NCI-H226 (cell line): ENCODE measurements around the gene TMEM116.
A peak's percentile ranks its signal among the peaks of the same experiment; 100 is the strongest.
"Not testable (repeated sequence)": the region's sequence is repeated elsewhere in the genome, so short reads cannot be mapped to it uniquely, and the experiment has no call there.

ENCODE experiments used
- DNase-seq: peaks from one replicate; pipeline ENCODE4 v3.0.0-alpha.2; 2015

Gene TMEM116

DNA sequence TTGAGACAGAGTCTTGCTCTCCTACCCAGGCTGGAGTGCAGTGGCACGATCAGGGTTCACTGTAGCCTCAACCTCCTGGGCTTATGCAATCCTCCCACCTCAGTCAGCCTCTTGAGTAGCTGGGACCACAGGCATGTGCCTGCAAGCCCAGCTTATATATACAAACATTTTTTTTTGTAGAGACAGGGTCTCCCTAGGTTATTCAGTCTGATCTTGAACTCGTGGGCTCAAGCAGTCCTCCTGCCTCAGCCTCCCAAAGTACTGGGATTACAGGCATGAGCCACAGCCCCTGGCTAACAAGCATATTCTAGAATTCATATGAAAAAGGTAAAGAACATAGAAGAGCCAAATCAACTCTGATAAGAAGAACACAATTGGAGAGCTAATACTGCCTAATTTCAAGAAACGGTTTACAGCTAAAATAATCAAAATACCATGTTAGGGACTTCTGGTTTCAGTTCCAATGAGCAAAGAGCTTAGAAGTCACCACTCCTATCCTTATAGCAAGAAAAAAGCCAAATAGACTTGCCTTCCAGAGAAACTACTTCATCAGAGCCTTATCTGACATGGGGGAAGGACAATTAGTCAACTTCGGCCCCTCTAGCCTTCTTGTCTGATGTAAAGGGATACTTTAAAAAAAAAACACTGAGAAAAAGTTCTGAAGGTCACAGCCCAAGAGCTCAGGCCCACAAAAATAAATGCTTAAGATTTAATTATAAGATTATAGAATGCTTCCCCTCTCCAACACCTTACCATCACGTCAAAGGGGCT, 37.6 kb downstream of the TMEM116 start:
- DNase-seq, result peak; percentile 9

DNA sequence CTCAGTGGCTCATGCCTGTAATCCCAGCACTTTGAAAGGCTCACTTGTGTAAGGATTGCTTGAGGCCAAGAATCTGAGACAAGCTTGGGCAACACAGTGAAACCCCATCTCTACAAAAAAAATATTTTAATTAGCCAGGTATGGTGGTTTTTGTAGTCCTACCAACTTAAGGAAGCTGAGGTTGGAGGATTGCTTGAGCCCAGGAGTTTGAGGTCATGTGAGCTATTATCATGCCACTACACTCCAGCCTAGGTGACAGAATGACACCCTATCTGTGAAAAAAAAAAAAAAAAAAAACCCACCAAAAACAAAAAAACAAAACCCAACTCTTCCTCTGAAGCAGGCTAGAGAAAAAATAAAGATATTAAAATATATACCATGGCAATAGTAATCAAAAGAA, 41.2 kb downstream of the TMEM116 start:
- DNase-seq, result no peak

DNA sequence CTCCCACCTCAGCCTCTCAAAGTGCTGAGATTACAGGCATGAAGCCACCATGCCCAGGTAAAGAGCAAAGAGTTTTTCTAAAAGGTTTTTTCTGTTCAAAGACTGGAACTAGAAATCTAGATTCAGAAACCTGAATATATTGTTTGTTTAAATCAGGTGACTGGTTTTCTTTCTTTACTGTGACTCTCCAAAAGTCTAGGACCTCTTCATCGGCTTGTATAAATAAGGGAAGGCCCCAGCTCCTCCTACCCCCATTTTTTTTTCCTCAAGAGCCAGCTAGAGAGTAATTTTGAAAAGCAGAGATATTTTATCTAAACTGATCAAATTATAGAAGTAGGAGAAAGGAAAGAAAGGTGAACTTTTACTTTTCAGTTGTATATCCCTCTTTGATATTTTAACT, 48.0 kb downstream of the TMEM116 start:
- no peak for DNase-seq

DNA sequence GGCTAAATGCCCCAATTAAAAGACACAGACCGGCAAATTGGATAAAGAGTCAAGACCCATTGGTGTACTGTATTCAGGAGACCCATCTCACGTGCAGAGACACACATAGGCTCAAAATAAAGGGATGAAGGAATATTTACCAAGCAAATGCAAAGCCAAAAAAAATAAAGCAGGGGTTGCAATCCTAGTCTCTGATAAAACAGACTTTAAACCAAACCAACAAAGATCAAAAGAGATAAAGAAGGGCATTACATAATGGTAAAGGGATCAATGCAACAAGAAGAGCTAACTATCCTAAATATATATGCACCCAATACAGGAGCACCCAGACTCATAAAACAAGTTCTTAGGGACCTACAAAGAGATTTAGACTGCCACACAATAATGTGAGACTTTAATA, 53.4 kb downstream of the TMEM116 start:
- not testable (repeated sequence) for DNase-seq

DNA sequence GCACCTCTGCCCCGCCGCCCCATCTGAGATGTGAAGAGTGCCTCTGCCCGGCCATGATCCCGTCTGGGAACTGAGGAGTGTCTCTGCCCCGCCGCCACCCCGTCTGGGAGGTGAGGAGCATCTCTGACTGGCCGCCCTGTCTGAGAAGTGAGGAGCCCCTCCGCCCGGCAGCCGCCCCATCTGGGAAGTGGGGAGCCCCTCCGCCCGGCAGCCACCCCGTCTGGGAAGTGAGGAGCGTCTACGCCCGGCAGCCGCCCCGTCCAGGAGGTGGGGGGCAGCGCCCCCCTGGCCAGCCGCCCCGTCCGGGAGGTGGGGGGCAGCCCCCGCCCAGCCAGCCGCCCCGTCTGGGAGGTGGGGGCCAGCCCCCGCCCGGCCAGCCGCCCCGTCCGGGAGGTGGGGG, 55.7 kb downstream of the TMEM116 start:
- DNase-seq, result not testable (repeated sequence)

DNA sequence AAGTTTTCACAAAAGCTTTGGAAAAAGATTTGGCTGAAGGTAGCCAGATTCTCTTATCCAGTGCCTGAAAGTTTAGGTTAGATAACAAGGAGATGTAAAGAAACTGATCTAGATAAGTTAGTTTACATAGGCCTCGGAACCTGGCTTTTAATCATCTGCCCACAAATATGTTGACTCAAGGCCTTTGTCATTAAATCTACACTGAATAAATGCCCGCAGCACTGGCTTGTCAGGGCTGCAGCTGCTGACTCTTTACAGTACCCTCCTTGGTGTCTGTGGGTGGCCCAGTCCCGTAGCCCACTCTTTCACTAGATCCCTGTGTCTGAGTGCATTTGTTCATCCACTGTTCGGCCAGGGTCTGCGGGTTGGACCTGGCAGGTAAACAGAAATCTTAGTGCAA, 58.0 kb downstream of the TMEM116 start:
- no peak for DNase-seq

DNA sequence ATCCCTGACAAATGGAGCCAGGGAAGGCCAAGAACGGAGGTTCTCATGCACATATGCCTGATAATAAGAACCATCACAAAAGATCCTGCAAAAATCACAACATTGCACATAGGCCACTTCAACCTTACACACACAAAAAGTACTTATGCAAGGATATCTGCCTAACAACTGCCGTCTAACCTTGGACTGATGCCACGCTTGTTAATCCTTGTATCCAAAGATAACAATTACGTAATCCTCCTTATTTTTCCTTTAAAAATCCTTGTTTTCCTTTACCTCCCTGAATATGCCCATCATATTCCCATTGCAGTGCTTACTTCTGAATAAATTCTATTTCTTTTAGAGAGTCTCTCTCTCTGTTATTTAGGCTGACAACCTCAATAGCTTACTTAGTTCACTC, 59.5 kb downstream of the TMEM116 start:
- no peak for DNase-seq

DNA sequence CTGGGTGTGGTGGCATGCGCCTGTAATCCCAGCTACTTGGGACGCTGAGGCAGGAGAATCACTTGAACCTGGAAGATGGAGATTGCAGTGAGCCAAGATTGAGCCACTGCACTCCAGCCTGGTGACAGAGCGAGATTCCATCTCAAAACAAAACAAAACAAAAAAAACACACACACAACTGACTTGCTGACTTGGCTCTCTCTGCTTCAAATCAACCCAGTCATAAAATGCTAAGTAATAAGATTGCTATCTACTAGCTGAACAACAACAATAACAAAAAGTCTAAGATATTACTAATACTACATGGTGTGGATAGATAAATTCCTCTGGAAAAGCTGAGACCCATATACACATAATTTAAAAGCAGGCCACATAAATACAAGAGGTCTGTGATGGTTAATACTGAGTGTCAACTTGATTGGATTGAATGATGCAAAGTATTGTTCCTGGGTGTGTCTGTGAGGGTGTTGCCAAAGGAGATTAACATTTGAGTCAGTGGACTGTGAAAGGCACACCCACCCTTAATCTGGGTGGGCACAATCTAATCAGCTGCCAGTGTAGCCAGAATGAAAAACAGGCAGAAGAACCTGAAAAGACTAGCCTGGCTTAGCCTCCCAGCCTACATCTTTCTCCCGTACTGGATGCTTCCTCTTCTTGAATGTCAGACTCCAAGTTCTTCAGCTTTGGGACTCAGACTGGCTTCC, 60.7 kb downstream of the TMEM116 start:
- DNase-seq, result not testable (repeated sequence)

DNA sequence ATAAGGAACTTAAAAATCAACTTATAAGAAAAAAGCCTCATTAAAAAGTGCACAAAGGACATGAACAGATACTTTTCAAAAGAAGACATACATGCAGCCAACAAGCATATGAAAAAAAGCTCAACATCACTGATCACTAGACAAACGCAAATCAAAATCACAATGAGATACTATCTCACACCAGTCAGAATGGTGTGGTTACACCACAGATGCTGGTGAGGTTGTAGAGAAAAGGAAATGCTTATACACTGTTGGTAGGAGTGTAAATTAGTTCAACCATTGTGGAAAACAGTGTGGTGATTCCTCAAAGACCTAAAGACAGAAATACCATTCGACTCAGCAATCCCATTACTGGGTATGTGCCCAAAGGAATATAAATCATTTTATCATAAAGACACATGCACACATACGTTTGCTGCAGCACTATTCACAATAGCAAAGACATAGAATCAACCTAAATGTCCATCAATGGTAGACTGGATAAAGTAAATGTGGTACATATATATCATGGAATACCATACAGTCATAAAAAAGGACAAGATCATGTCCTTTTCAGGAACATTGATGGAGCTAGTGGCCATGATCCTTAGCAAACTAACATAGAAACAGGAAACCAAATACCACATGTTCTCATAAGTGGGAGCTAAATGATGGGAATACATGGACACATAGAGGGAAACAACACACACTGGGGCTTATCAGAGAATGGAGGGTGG, 61.8 kb downstream of the TMEM116 start:
- DNase-seq, result not testable (repeated sequence)

DNA sequence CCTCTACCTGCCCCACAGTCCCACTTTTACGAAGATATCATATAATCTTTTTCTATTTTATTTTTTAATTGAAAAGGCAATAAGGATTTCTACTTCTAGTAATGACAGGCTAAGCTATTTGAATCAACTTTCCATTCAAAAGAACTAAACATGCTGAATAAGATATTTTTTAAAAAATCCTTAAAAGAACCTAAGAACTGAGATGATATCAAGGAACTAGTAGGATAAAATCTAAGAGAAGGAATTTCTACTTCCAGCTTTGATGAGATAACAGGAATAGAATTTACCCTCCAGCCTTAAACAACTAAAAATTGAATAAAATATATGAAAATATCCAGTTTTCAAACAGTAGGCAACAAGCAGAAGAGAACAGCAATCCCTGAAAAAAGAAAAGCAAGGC, 69.0 kb downstream of the TMEM116 start:
- no peak for DNase-seq

DNA sequence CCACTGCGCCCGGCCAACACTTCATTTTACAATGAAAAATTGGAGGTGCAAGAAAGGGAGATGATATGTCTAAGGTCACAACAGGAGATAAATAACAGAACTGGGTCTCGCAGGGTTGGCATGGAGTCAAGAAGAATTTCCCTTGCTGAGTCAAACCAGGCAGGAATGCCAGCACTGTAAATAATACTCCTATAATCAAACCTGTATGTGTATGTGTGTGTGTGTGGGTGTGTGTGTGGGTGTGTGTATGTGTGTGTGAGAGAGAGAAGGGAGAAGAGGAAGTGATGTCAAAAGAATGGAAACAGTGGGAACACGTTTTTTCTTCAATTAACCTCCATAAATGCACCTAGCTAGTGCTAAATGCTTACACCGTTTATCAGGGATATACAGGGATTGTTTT, 70.4 kb downstream of the TMEM116 start:
- peak; percentile 81 for DNase-seq

DNA sequence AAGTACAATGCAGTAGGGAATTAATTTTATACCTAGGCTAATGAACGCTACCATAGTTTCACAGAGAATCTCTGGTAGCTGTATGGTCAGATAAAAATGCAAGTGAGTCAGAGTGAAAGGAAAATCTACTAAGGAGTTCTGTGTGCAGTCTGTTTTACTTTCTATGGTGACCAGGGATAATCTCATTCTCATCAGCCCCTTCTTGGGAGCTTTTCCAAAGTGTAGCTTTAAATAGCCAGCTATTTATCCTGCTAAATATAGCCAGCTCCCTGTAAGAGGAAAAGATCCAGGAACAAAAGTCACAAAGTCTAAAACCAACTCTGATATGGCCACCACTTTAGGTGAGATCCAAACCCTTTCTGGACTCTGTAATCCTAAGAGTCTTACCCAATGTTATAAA, 75.5 kb downstream of the TMEM116 start:
- no peak for DNase-seq

DNA sequence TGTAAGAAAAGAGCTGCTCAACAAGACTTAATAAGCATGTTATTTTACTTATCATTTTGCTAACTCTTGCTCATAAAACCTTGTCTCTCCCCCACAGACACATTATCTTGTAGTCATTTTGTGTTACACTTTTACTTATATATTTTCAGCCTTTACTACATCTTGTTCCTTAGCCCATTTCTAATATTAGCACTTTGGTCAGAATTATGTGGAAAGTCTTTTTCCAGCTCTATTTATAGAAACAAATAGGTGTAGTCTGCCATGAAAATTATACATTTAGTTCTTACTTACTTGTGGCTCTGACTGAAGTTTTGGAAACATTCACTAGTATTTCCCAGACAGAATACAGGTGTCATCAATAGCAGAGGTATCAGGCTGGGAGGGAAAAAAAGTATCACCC, 76.1 kb downstream of the TMEM116 start:
- no peak for DNase-seq

DNA sequence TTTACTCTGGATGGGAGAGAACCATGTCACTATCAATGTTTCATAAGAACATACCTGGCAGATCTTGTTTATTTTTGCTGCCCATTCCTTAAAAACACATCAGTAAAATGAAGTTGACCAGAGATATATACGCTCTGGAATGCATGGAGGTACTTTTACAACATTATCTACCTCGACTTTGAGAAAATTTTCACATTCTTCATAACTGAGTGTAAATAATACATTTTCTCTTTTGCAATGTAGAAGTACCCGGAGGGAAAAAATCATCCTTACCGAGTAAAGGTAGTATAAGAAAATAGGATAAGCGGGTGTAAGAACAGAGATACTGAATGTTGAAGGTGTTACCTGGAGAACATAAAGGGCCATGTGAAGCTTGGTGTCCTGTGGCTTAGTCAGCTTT, 80.7 kb downstream of the TMEM116 start:
- DNase-seq, result no peak

DNA sequence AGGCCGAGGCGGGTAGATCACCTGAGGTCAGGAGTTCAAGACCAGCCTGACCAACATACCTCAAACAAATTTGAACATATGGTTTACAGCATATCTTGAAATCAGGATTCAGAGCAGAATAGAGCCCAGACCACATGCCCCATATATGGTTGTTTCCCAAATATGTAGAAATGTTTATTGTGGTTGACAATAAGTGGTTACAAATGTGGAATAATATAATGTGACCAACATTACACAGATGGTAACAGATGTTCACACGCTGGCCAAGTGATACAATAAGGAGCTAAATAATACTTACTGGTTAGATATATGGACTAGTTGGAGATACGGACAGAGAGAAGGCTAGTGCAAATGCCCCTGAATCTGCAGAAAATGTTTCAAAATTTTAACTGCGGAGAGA, 85.6 kb downstream of the TMEM116 start:
- no peak for DNase-seq

DNA sequence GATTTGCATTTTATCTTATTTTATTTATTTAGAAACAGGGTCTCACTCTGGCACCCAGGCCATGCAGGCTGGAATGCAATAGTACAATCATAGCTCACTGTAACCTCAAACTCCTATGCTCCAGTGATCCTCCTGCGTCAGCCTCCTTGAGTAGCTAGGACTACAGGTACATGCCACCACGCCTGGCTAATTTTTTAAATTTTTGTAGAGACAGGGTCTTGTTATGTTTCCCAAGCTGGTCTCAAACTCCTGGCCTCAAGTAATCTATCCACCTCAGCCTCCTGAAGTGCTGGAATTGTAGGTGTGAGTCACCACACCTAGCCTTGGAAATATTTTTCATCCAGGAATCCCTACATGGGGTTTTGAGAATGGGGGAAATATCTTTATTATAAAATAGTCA, 86.3 kb downstream of the TMEM116 start:
- no peak for DNase-seq

DNA sequence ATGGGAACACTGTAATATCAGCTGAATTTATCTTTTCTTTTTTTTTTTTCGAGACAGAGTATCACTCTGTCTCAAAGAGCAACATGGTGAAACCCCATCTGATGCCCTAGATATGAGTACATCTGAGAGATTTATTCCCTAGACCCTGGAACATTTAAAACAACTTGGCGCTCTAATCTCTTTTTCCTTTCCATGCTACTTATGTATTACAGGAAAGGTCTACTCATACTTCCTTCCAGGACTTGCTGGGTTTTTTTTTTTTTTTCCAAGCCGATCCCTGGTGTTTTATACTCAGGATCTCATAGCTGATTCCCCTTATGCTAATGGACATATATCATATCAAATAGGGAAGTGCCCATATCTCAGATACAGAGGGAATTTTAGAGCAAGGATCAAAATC, 87.8 kb downstream of the TMEM116 start:
- DNase-seq, result no peak

DNA sequence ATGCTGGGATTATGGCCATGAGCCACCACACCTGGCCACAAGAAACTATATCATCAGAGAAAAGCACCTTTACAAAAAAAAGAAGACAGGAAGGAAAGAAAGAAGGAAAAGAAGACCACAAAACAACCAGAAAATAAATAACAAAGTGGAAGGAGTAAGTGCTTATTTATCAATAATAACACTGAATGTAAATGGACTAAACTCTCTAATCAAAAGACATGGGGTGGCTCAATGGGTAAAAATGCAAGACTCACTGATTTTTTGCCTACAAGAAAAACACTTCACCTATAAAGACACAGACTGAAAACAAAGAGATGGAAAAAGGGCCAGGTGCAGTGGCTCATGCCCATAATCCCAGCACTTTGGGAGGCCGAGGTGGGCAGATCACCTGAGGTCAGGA, 105.2 kb downstream of the TMEM116 start:
- no peak for DNase-seq

DNA sequence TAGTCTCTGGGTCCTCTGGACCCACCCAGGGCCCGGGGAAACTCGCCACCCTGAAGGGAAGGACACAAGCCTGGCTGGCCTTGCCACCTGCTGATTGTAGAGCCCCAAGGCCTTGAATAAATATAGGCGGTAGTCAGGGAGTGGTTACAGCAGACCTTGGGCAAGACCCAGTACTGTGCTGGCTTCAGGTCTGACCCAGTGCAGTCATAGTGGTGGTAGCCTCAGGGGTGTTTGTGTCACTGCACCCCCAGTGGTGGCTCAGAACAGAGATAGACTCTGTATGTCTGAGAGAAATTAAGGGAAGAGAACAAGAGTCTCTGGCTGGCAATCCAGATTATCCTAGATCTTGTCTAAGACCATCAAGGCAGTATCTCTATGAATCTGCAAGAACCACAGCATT, 107.5 kb downstream of the TMEM116 start:
- DNase-seq, result no peak

DNA sequence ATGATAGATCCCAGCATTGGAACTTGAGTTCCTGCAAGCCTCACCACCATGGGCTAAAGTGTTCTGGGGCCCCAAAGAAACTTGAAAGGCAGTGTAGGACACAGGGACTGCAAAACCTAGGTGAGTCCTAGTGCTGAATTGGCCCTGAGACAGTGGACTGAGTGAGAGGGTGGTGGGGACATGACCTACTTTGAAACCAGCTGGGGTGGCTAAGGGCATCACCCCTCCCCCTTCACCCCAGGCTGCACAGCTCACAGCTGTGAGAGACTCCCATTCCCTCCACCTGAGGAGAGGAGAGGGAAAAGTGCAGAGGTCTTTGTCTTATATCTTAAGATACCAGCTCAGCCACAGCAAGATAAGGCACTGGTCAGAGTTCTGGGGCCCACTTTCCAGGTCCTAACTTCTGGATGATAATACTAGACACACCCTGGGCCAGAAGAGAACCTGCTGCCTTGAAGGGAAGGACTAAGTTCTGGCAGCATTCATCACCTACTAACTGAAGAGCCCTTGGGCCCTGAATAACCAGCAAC, 108.5 kb downstream of the TMEM116 start:
- DNase-seq, result no peak

DNA sequence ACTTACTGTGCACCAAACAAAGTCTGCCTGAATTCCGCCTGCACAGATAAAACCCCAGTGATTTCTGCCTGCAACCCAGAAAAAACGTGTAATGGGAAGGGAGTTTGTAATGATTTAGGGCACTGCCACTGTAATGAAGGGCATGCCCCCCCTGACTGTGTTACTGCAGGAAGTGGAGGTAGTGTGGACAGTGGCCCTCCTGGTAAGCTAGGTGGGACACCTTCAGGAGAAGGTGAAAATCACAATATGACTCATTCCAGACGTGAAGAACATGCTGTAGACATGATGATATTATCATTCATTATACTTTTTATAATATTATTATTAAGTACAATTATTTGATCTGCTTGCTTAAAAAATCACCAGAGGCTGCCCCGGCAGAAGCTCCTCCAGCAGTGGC, 111.8 kb downstream of the TMEM116 start:
- no peak for DNase-seq

DNA sequence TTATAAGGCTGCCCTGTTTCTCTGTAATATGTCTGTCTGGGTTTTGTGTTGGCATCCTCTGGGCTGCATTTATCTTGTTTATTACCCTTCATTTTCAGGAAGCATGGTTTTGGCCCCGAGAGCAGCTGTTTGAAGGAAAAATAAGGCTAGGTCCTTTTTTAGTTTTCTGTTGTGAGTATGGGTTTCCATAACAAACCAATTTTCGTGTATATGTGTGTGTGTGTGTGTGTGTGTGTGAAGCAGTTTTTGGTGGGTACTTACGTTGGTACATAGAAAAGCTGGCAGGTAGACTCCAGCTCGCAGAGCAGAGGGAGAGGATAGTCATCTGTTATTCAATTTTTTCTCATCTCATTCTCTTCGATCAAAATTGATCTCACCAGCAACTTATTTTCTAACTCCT, 118.4 kb downstream of the TMEM116 start:
- DNase-seq, result no peak

DNA sequence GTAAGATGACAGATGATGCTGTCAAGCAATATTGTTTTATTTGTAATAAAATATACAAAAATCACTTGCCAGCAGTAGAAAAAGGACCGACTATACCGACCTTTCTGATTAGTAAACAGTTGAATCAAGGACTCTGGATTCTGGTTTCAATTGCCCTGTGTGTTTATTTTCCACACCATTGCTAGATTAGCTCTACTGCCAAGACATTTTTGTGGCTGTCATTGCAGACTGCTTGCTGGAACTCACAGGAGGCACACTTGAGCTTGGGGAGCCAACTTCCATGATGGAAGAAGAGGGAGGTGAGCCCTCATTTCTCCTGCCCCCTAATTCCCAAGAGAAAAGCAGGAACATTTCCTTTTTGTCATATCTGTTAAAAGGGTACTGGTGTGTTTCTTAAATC, 119.7 kb downstream of the TMEM116 start:
- no peak for DNase-seq
